ENCODE data around the gene MRPS34.
"Not testable (repeated sequence)": the region's sequence is repeated elsewhere in the genome, so short reads cannot be mapped to it uniquely, and the experiment has no call there.

MRPS34 gene

DNA sequence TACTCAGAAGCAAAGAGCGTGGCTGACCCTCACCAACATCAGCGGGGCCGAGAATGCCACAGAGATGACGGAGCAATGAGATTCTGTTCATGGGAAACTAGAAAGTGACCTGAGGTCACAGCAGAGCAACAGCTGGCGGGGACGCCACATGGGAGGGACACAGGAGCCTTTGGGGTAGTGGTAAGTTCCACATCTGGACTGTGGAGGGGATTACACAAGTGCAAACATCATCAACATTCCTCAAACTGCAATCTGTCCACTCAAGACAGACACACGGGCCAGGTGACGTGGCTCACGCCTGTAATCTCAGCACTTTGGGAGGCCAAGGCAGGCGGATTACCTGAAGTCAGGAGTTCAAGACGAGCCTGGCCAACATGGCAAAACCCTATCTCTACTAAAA, 42.5 kb upstream of the MRPS34 start:
- Histone ChIP-seq H3K9me3 (ENCODE audit: low read length) (no peaks in the 10 kb centered on the region), H3K9ac (ENCODE audit: low read length) (no peak overlapping the region), H3K4me1 (ENCODE audit: insufficient read depth, low read length) (peaks cover 4% of the 10 kb centered on the region), H3K27me3 (ENCODE audit: control insufficient read depth in 1 of 2, insufficient read depth in 2 of 2, low read length in 2 of 2) (no peaks in the 10 kb centered on the region), H3K27ac (ENCODE audit: low read depth, low read length) (no peak overlapping the region), H3K4me3 (ENCODE audit: low read depth in 1 of 2, low read length in 2 of 2) (no peak overlapping the region), H3K36me3 (ENCODE audit: insufficient read depth, low read length) (peaks cover 32% of the 10 kb centered on the region)

GRCh38 chr16:1812732-1813163, 39.8 kb upstream of the MRPS34 start:
- H3K36me3 ChIP-seq (ENCODE audit: insufficient read depth, low read length), result peaks cover 42% of the 10 kb centered on the region
- H3K27ac ChIP-seq (ENCODE audit: low read depth, low read length), result no peak overlapping the region

DNA sequence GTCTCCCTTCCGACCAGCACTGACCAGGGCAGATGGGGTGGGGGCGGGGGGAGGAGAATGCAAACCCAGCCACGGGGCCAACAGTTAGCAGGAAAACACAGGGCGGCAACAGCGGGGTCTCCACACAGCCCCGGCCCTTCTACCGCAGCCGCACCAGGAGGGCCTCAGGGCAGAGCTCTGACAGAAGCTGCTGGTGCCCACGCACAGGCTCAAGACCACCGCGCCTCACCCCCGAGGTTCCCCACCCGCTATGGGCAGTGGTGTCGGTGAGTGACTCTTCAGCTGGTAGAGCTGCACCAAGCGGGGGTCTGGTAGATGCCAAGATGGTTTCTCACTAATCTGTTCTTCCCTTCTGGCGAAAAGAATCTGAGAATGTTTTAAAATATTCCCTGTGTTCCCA, 37.6 kb upstream of the MRPS34 start:
- Histone ChIP-seq H3K4me3 (ENCODE audit: low read depth in 1 of 2, low read length in 2 of 2) (no peak overlapping the region), H3K27me3 (ENCODE audit: control insufficient read depth in 1 of 2, insufficient read depth in 2 of 2, low read length in 2 of 2) (no peaks in the 10 kb centered on the region), H3K4me1 (ENCODE audit: insufficient read depth, low read length) (peaks cover 4% of the 10 kb centered on the region), H3K9ac (ENCODE audit: low read length) (no peak overlapping the region), H3K9me3 (ENCODE audit: low read length) (no peaks in the 10 kb centered on the region), H3K27ac (ENCODE audit: low read depth, low read length) (no peak overlapping the region), H3K36me3 (ENCODE audit: insufficient read depth, low read length) (peaks cover 42% of the 10 kb centered on the region)

More at GRCh38 chr16:1812732-1813163, 39.8 kb upstream of the MRPS34 start:
- Histone ChIP-seq H3K9ac (ENCODE audit: low read length) (no peak overlapping the region), H3K4me3 (ENCODE audit: low read depth in 1 of 2, low read length in 2 of 2) (no peak overlapping the region), H3K9me3 (ENCODE audit: low read length) (no peaks in the 10 kb centered on the region), H3K4me1 (ENCODE audit: insufficient read depth, low read length) (peaks cover 4% of the 10 kb centered on the region), H3K27me3 (ENCODE audit: control insufficient read depth in 1 of 2, insufficient read depth in 2 of 2, low read length in 2 of 2) (no peaks in the 10 kb centered on the region)

DNA sequence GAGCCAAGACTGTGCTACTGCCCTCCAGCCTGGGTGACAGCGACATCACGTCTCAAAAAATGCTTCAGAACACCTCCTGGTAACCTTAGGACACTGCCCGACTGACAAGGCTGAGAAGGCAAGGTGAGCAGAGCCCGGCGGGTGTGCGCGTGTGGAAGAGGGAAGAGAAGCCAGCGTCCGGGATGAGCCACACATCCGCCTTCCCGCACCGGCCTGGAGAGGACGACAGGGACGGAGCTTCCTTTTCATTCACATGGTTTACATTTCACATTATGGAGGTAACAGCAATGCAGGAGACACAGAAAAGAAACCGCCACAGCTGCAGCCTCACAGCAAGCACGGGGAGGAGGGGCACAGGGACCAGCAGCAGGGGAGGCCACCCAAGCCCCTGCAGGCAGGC, 37.2 kb upstream of the MRPS34 start:
- no peak overlapping the region for H3K27ac ChIP-seq (ENCODE audit: low read depth, low read length)
- no peak overlapping the region for H3K9ac ChIP-seq (ENCODE audit: low read length)
- H3K4me3 ChIP-seq (ENCODE audit: low read depth in 1 of 2, low read length in 2 of 2), result no peak overlapping the region
- no peaks in the 10 kb centered on the region for H3K9me3 ChIP-seq (ENCODE audit: low read length)
- H3K27me3 ChIP-seq (ENCODE audit: control insufficient read depth in 1 of 2, insufficient read depth in 2 of 2, low read length in 2 of 2), result no peaks in the 10 kb centered on the region
- H3K4me1 ChIP-seq (ENCODE audit: insufficient read depth, low read length), result peaks cover 4% of the 10 kb centered on the region
- H3K36me3 ChIP-seq (ENCODE audit: insufficient read depth, low read length), result peaks cover 42% of the 10 kb centered on the region

DNA sequence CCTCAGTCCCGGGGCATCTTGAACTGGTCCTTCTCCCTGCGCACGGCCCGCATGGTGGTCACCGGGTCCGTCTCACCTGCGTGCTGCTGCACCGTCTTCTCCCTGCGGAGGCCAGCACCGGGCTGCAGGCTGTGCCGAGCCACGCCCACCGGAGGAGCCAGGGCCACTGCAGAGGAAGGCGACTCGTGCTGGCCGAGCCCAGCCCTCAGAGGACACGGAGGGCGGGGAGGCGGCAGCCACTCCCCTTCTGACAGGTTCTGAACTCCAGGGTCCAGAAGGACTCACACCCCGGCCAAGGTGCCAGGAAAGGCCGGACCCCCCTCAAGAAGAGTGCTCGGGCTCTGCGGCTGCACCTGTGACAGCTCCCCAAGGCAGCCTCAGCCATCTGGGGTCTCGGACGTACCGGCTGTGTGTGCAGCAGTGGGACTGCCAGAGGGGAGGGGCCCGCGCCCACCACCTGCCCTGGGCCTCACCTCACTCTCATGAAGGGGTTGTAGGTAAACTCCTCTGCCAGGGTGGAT, 36.4 kb upstream of the MRPS34 start:
- no peak overlapping the region for H3K27ac ChIP-seq (ENCODE audit: low read depth, low read length)
- no peak overlapping the region for H3K4me3 ChIP-seq (ENCODE audit: low read depth in 1 of 2, low read length in 2 of 2)
- no peaks in the 10 kb centered on the region for H3K27me3 ChIP-seq (ENCODE audit: control insufficient read depth in 1 of 2, insufficient read depth in 2 of 2, low read length in 2 of 2)
- peaks cover 42% of the 10 kb centered on the region for H3K36me3 ChIP-seq (ENCODE audit: insufficient read depth, low read length)
- peaks cover 4% of the 10 kb centered on the region for H3K4me1 ChIP-seq (ENCODE audit: insufficient read depth, low read length)
- no peak overlapping the region for H3K9ac ChIP-seq (ENCODE audit: low read length)
- H3K9me3 ChIP-seq (ENCODE audit: low read length), result no peaks in the 10 kb centered on the region

DNA sequence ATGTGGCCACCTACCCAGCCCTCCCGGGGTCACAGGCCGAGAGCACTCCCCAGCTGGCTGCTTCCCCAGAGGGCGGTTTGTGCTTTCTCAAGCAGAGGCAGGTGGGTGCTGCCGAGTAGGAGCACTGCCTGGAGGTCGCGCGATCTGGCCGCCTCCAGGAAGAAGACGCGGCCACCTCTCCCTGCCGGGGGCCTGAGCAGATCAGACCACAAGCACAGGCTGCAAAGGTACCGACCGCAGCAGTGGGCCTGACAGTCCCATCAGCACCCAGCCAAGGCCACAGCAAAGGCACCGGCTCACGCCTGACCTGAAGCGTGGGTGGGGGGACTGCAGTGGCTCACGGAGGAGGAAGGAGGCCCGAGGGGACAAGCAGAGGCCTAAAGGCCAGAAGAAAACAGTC, 35.8 kb upstream of the MRPS34 start:
- no peaks in the 10 kb centered on the region for H3K27me3 ChIP-seq (ENCODE audit: control insufficient read depth in 1 of 2, insufficient read depth in 2 of 2, low read length in 2 of 2)
- peaks cover 39% of the 10 kb centered on the region for H3K36me3 ChIP-seq (ENCODE audit: insufficient read depth, low read length)
- H3K4me3 ChIP-seq (ENCODE audit: low read depth in 1 of 2, low read length in 2 of 2), result no peak overlapping the region
- no peaks in the 10 kb centered on the region for H3K9me3 ChIP-seq (ENCODE audit: low read length)
- no peak overlapping the region for H3K27ac ChIP-seq (ENCODE audit: low read depth, low read length)
- H3K9ac ChIP-seq (ENCODE audit: low read length), result no peak overlapping the region
- peaks cover 4% of the 10 kb centered on the region for H3K4me1 ChIP-seq (ENCODE audit: insufficient read depth, low read length)

DNA sequence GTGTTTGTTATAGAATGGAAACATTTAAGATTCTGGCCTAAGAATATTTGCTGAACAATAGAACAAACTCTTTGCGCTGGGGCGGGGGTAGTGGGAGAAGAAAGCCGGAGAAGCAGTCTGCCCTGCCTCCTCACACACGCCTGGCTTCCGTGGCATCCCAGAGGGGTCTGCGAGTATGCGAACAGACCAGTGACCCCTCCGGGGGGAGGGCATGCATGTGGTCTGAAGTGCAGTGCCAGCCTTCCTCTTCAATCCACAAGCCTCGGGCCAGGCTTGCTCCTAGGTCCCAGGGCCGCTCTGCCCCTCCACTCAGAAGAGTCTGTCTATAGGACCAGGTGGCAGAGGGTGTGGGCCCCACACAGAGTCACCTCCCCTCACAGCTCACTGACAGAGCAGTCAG, 34.7 kb upstream of the MRPS34 start:
- peaks cover 32% of the 10 kb centered on the region for H3K36me3 ChIP-seq (ENCODE audit: insufficient read depth, low read length)

GRCh38 chr16:1800701-1801100, 27.8 kb upstream of the MRPS34 start:
- Histone ChIP-seq H3K27ac (ENCODE audit: low read depth, low read length) (no peak overlapping the region), H3K27me3 (ENCODE audit: control insufficient read depth in 1 of 2, insufficient read depth in 2 of 2, low read length in 2 of 2) (no peaks in the 10 kb centered on the region), H3K4me3 (ENCODE audit: low read depth in 1 of 2, low read length in 2 of 2) (no peak overlapping the region), H3K9ac (ENCODE audit: low read length) (no peak overlapping the region), H3K4me1 (ENCODE audit: insufficient read depth, low read length) (no peaks in the 10 kb centered on the region), H3K9me3 (ENCODE audit: low read length) (no peaks in the 10 kb centered on the region), H3K36me3 (ENCODE audit: insufficient read depth, low read length) (no peaks in the 10 kb centered on the region)

More for the DNA sequence above, 34.7 kb upstream of the MRPS34 start:
- no peaks in the 10 kb centered on the region for H3K4me1 ChIP-seq (ENCODE audit: insufficient read depth, low read length)
- no peaks in the 10 kb centered on the region for H3K9me3 ChIP-seq (ENCODE audit: low read length)
- H3K27ac ChIP-seq (ENCODE audit: low read depth, low read length), result no peak overlapping the region
- no peak overlapping the region for H3K9ac ChIP-seq (ENCODE audit: low read length)
- no peak overlapping the region for H3K4me3 ChIP-seq (ENCODE audit: low read depth in 1 of 2, low read length in 2 of 2)
- no peaks in the 10 kb centered on the region for H3K27me3 ChIP-seq (ENCODE audit: control insufficient read depth in 1 of 2, insufficient read depth in 2 of 2, low read length in 2 of 2)

DNA sequence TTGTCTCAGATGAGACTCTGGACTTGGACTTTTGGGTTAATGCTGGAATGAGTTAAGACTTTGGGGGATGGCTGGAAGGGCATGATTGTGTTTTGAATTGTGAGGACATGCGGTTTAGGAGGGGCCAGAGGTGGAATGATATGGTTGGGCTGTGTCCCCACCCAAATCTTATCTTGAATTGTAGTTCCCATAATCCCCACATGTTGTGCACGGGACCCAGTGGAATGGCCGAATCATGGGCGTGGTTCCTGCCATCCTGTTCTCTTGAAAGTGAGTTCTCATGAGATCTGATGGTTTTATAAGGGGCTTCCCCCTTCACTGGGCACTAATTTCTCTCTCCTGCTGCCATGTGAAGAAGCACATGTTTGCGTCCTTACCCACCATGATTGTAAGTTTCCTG, 26.3 kb upstream of the MRPS34 start:
- H3K9me3 ChIP-seq (ENCODE audit: low read length); H3K27ac ChIP-seq (ENCODE audit: low read depth, low read length); H3K4me1 ChIP-seq (ENCODE audit: insufficient read depth, low read length); H3K9ac ChIP-seq (ENCODE audit: low read length); H3K4me3 ChIP-seq (ENCODE audit: low read depth in 1 of 2, low read length in 2 of 2); H3K27me3 ChIP-seq (ENCODE audit: control insufficient read depth in 1 of 2, insufficient read depth in 2 of 2, low read length in 2 of 2); H3K36me3 ChIP-seq (ENCODE audit: insufficient read depth, low read length): not testable (repeated sequence)

GRCh38 chr16:1794908-1795666, 22.2 kb upstream of the MRPS34 start:
- no peaks in the 10 kb centered on the region for H3K36me3 ChIP-seq (ENCODE audit: insufficient read depth, low read length)
- H3K27ac ChIP-seq (ENCODE audit: low read depth, low read length), result no peak overlapping the region

GRCh38 chr16:1794221-1794871, 21.4 kb upstream of the MRPS34 start:
- Histone ChIP-seq H3K27me3 (ENCODE audit: control insufficient read depth in 1 of 2, insufficient read depth in 2 of 2, low read length in 2 of 2) (no peaks in the 10 kb centered on the region), H3K27ac (ENCODE audit: low read depth, low read length) (no peak overlapping the region), H3K4me1 (ENCODE audit: insufficient read depth, low read length) (no peaks in the 10 kb centered on the region)

More at GRCh38 chr16:1794908-1795666, 22.2 kb upstream of the MRPS34 start:
- Histone ChIP-seq H3K9me3 (ENCODE audit: low read length) (no peaks in the 10 kb centered on the region), H3K4me3 (ENCODE audit: low read depth in 1 of 2, low read length in 2 of 2) (no peak overlapping the region), H3K9ac (ENCODE audit: low read length) (no peak overlapping the region), H3K27me3 (ENCODE audit: control insufficient read depth in 1 of 2, insufficient read depth in 2 of 2, low read length in 2 of 2) (no peaks in the 10 kb centered on the region), H3K4me1 (ENCODE audit: insufficient read depth, low read length) (no peaks in the 10 kb centered on the region)

More at GRCh38 chr16:1794221-1794871, 21.4 kb upstream of the MRPS34 start:
- no peaks in the 10 kb centered on the region for H3K9me3 ChIP-seq (ENCODE audit: low read length)
- H3K36me3 ChIP-seq (ENCODE audit: insufficient read depth, low read length), result no peaks in the 10 kb centered on the region
- H3K9ac ChIP-seq (ENCODE audit: low read length), result no peak overlapping the region
- H3K4me3 ChIP-seq (ENCODE audit: low read depth in 1 of 2, low read length in 2 of 2), result no peak overlapping the region
